Measurements from ENCODE around the gene RGS11. TPM values are rescaled to one million over a fixed set of nuclear protein-coding genes. Genes with fewer than 3 reads are reported as not detected.

The RGS11 gene
- total and polyA plus RNA-seq, 2 of the 4 experiments (the other 2 are of a cell fraction): under 0.01 to 0.48 TPM

DNA sequence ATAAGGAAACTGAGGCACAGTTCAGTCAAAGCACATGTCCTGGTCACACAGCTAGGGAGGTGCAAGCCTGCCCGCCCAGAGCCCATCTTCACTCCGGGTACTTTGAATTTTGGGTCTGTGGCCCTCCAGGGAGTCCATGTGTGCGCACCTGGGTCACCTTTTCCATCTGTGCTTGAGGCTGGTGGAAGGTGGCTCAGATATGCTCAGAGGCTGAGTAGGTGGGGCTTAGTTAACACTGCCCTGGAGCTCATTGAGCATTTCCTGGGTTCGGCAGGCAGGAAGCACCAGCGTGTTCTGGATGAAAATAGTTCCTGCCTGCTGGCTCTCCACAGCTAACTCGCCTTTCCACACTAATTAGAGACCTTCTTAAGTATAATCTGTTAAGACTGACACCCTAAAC lies 21.9 kb downstream of the RGS11 start:
- Histone ChIP-seq H3K27me3 (ENCODE audit: control insufficient read depth, insufficient read depth, low read length) (no peaks in the 10 kb centered on the region), H4K91ac (ENCODE audit: insufficient read depth, low read depth, low read length) (no peak overlapping the region), H3K4me1 (ENCODE audit: control insufficient read depth, insufficient read depth, low read length) (no peaks in the 10 kb centered on the region), H3K9me1 (ENCODE audit: insufficient read depth, low read length) (0 out of 2 replicates have a peak, but pooled peaks cover 6% of the 10 kb centered on the region), H3K18ac (ENCODE audit: low read depth, low read length) (no peak overlapping the region), H3K14ac (replicated peaks; ENCODE audit: low read depth, low read length) (no peak overlapping the region), H4K20me1 (ENCODE audit: insufficient read depth, low read length) (peaks cover 3% of the 10 kb centered on the region; the same call in 1 of the 2 replicates), H2BK20ac (ENCODE audit: low read depth, low read length) (no peak overlapping the region), H3K79me1 (ENCODE audit: low read depth in 1 of 2, low read length in 2 of 2) (no peaks in the 10 kb centered on the region), H3K23ac (ENCODE audit: low read depth, low read length) (no peak overlapping the region), H3K36me3 (ENCODE audit: control insufficient read depth, insufficient read depth, low read length) (peaks cover 27% of the 10 kb centered on the region), H2BK15ac (ENCODE audit: low read depth, low read length) (no peak overlapping the region), H4K5ac (ENCODE audit: low read depth, low read length) (no peak overlapping the region), H3K27ac (ENCODE audit: insufficient read depth, low read length) (no peak overlapping the region), H2BK120ac (ENCODE audit: low read depth, low read length) (no peak overlapping the region), H2AK5ac (ENCODE audit: low read depth, low read length) (no peak overlapping the region), H4K8ac (ENCODE audit: low read depth in 2 of 2, low read length in 2 of 2) (no peak overlapping the region), H3K56ac (ENCODE audit: extremely low read depth, insufficient read depth, low read length) (no peak overlapping the region), H2AFZ (replicated peaks; ENCODE audit: low read length, poor library complexity) (peak overlapping the region; percentile 43), H3K9ac (ENCODE audit: low read depth, low read length) (no peak overlapping the region), H3K9me3 (ENCODE audit: control insufficient read depth, insufficient read depth, low read length) (no peaks in the 10 kb centered on the region), H2AK9ac (replicated peaks; ENCODE audit: low read depth, low read length, poor library complexity) (peak overlapping the region; percentile 70), H3K4me3 (ENCODE audit: insufficient read depth, low read depth, low read length) (no peak overlapping the region), H3K4ac (ENCODE audit: low read depth, low read length) (no peak overlapping the region), H2BK5ac (ENCODE audit: low read depth, low read length, poor library complexity, severe bottlenecking) (no peak overlapping the region), H3K4me2 (ENCODE audit: low read depth, low read length) (no peak overlapping the region)
- BruUV-seq (replicated peaks): no TSS peak
- dilution Hi-C loops (cut with HindIII; ENCODE audit: low sequenced_read_pairs, unreplicated experiment) (no loop called here), in situ Hi-C loops (cut with MboI; ENCODE audit: low sequenced_read_pairs) (no loop called here), intact Hi-C loops (cut with micrococcal nuclease) (no loop called here)
- ATAC-seq (ENCODE audit: low read depth): no peak
- no peak for TF ChIP-seq NFE2L2 (IDR thresholded peaks at IDR 0.05; ENCODE audit: low read depth, low read length)
- no peak for TF ChIP-seq RAD21 (IDR thresholded peaks at IDR 0.05; ENCODE audit: low read length)
- TF ChIP-seq, protein P1, sequence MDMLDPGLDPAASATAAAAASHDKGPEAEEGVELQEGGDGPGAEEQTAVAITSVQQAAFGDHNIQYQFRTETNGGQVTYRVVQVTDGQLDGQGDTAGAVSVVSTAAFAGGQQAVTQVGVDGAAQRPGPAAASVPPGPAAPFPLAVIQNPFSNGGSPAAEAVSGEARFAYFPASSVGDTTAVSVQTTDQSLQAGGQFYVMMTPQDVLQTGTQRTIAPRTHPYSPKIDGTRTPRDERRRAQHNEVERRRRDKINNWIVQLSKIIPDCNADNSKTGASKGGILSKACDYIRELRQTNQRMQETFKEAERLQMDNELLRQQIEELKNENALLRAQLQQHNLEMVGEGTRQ (IDR thresholded peaks at IDR 0.05; ENCODE audit: low read depth, low read length): no peak
- TF ChIP-seq CEBPB (IDR thresholded peaks at IDR 0.05; ENCODE audit: low read depth, low read length): no peak
- TF ChIP-seq SMC3 (IDR thresholded peaks at IDR 0.05; ENCODE audit: low read depth, low read length): no peak
- TF ChIP-seq, protein P2, sequence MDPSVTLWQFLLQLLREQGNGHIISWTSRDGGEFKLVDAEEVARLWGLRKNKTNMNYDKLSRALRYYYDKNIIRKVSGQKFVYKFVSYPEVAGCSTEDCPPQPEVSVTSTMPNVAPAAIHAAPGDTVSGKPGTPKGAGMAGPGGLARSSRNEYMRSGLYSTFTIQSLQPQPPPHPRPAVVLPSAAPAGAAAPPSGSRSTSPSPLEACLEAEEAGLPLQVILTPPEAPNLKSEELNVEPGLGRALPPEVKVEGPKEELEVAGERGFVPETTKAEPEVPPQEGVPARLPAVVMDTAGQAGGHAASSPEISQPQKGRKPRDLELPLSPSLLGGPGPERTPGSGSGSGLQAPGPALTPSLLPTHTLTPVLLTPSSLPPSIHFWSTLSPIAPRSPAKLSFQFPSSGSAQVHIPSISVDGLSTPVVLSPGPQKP (IDR thresholded peaks at IDR 0.05; ENCODE audit: borderline replicate concordance, low read depth, low read length): no peak
- no peak for TF ChIP-seq MAFK (IDR thresholded peaks at IDR 0.05; ENCODE audit: low read depth, low read length)
- TF ChIP-seq MXI1 (IDR thresholded peaks at IDR 0.05; ENCODE audit: borderline replicate concordance, low read depth, low read length): no peak
- TF ChIP-seq CHD1 (IDR thresholded peaks at IDR 0.05; ENCODE audit: low read depth, low read length): no peak
- no peak for TF ChIP-seq MAZ (IDR thresholded peaks at IDR 0.05; ENCODE audit: borderline replicate concordance, low read depth, low read length)
- TF ChIP-seq, protein P3, sequence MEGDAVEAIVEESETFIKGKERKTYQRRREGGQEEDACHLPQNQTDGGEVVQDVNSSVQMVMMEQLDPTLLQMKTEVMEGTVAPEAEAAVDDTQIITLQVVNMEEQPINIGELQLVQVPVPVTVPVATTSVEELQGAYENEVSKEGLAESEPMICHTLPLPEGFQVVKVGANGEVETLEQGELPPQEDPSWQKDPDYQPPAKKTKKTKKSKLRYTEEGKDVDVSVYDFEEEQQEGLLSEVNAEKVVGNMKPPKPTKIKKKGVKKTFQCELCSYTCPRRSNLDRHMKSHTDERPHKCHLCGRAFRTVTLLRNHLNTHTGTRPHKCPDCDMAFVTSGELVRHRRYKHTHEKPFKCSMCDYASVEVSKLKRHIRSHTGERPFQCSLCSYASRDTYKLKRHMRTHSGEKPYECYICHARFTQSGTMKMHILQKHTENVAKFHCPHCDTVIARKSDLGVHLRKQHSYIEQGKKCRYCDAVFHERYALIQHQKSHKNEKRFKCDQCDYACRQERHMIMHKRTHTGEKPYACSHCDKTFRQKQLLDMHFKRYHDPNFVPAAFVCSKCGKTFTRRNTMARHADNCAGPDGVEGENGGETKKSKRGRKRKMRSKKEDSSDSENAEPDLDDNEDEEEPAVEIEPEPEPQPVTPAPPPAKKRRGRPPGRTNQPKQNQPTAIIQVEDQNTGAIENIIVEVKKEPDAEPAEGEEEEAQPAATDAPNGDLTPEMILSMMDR (conservative IDR thresholded peaks at IDR 0.05; ENCODE audit: low read depth, low read length): no peak
- no peak for TF ChIP-seq FOS (IDR thresholded peaks at IDR 0.05; ENCODE audit: low read depth, low read length)
- no peak for TF ChIP-seq POLR2A (IDR thresholded peaks at IDR 0.05; ENCODE audit: low read depth, low read length)
- TF ChIP-seq RCOR1 (IDR thresholded peaks at IDR 0.05; ENCODE audit: insufficient replicate concordance, low read length): no peak
- TF ChIP-seq BHLHE40 (IDR thresholded peaks at IDR 0.05; ENCODE audit: low read depth, low read length): no peak
- TF ChIP-seq RFX5 (IDR thresholded peaks at IDR 0.05; ENCODE audit: low read depth, low read length): no peak
- 80% methylated on average over 1 of the region's 6 CpGs; no CpG with 5 or more reads in 1 of the 2 experiments for whole genome bisulfite sequencing, 2 experiments (ENCODE audit: extremely low coverage in 2 of 2, insufficient read length in 1 of 2)
- no peak for DNase-seq
- ChIA-PET POLR2A (ENCODE audit: unreplicated experiment) (no interaction called here), CTCF (no interaction called here)
